HG03060 (cell line): ENCODE data around the gene FAM20C.

ENCODE experiments used
- ATAC-seq: cut with Tn5 transposase; IDR thresholded peaks from one replicate; pipeline ENCODE4 v1.9.1; 2021; ENCODE audit warnings: low read depth, moderate number of reproducible peaks; ENCODE audit not compliant: unreplicated experiment

Gene FAM20C

DNA sequence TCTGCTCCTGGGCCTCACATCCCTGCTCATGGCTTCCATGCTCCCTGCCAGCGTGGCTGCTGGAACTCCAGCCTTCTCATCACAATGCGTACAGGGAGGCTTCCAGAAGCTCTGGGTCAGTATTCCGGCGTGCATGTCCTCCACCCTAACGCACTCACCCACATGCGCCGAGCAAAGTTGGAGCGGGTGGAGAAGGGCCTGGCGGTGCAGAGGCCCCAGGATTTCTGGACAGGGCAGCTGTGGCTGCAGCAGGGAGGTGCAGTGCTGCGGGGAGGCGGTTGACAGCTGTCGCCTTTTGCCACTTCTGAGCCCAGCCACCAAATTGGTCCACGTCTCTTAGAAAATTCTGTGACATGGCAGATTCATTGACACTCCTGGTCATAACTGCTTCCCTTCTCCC, 33.6 kb upstream of the FAM20C start:
- no peak for ATAC-seq

DNA sequence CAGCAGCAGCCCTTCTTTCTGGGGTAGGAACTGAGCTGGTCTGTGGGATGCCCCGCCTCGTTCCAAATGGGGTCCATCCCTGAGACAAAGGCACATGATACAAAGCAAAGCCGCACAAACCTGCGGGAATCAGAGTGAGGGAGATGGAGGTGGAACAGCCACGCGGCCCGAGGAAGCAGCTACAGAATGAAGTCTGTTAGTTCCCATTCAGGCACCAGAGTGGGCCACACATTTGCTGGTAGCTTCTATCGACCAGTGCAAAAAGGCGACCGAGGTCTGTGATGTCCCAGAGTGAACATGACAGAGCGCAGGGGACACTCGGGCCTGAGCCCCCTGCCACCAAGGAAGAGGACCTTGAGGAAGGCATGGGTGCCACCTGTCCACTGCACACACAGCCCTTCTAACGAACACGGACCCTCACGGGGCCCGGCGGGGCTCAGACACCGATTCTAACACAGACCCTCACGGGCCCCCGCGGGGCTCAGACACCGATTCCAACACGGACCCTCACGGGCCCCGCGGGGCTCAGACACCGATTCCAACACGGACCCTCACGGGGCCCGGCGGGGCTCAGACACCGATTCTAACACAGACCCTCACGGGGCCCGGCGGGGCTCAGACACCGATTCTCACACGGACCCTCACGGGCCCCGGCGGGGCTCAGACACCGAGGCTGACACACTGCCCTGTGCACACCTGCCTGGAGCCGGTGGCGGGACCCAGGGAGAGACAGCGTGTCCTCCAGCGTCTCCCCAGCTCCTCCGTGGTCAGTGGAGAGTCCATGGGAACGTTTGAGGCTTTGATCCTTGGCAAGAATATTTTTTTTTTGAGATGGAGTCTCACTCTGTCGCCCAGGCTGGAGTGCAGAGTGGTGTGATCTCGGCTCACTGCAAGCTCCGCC, 32.8 kb upstream of the FAM20C start:
- ATAC-seq, result no peak

DNA sequence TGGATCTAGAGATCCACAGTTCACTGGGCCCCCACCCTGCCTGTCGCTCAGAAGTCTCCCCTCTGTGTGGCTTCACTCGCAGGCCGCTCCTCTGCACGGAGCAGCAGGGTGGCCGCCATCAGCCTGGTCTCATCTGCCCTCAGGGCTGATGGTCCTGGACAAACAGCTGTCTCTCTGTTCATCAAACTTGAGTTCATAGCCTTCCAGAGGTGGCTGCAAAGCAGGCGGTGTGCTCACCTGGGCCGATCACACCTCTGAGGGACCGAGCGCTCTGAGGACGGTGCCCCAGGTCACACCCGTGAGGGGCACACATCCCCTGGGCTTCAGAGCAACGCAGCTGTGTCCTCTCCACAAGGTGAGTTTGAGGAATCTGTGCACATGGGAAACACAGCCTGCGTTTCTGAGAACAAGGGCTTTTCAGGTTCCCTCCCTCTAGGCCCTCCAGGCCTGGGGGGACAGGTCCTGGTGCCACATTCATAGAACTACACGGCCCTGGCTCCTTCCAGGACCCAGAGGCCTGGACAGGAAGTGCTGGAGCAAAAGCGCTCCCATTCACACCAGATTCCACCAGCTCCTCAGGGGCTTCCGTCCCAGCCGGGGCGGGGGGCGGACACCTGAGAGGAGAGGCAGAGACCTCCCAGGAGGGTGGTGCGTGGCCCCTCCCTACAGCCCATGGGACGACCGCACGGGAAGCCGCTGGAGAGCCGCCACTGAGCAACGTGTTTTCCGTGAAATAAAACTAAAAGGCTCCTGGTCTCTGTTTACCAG, 31.2 kb upstream of the FAM20C start:
- ATAC-seq, result no peak

DNA sequence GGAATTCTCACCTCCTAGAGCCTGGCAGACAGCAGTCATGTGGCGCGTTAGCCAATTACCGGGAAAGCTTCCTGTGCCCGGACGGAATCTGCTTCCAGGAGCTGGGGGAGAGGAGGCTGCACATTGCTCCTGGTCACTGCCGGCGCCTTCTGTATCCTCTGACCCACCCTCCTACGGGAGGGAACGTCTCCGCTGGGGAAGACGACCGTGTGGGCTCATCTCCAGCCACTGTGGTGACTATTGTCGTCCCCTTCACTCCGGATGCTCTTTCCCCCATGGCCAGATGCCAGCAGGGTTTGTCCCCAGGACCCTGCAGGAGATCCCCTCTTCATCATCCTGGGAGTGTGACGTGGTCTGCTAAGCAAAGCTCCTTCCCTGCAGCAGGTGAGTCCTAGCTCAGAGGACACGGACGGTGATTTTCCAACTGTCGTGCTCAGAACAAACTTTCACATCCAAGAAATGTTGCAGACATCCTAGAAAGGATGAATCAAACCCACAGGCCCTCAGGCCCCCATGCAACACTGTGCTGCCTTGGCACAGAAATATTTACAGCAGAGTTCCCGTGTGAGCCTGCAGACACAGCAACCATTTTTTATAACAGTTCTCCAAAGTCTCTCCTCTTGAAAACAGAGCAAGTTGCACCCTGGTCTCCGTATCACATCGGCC, 29.6 kb upstream of the FAM20C start:
- no peak for ATAC-seq

DNA sequence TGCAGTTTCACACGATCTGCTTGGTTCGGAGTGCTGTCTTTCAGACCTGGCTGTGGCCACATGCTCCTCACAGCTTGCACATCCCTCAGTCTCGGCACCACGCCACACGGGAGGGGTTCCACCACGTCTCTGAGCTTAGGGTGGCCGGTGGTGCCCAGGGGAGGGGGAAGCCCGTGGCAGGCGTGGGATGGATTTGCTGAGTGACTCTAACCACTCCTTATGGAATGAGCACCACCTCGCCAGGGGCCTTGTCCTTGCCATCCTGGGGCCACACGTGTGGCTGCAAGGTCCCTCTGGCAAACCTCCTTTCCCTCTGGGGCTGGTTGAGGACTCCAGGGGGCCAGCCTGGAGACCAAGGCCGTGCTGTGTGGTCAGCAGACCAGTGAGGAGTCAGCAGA, 29.1 kb upstream of the FAM20C start:
- no peak for ATAC-seq

DNA sequence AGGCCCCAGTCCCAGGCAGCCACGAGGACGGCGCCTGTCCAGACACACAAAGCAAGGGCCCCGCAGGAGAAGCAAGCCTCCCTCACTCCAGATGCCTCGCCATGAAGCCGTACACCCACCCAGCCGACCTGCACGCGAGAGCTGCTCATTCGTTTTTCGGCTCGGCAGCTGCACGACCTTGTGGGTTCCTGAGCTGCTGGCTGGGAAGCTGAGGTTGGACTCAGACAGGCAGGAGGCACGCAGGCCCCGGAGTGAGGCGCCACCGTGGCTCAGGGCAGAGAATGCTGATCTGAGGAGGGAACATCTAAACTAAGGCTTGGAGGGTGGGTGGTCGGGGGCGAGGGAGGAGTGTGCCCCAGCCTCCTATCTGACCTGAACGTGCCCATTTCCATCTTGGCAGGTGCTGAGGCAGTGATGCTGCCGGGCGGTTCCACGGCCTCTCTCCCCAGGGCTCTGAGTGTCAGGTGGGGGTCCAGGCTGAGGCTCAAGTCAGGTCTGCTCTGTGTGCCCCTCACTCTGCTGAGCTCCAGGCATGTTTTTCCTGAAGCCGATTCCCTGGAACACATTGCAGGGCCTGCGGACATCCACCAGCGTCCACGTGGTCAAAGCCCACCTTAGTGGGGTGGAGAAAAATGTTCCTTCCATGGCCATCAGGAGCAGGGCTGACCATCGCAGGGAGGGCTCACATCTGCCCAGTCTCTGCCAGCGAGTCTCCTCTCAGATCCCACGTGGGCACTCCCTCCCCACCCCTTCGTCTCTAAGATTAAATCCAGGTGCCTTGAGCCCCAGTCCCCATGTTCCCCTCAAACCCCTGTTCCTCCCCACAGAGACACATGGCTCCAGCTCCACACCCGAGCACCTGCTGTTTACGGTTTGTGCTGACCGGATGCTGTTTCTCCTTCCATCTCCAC, 28.1 kb upstream of the FAM20C start:
- no peak for ATAC-seq

DNA sequence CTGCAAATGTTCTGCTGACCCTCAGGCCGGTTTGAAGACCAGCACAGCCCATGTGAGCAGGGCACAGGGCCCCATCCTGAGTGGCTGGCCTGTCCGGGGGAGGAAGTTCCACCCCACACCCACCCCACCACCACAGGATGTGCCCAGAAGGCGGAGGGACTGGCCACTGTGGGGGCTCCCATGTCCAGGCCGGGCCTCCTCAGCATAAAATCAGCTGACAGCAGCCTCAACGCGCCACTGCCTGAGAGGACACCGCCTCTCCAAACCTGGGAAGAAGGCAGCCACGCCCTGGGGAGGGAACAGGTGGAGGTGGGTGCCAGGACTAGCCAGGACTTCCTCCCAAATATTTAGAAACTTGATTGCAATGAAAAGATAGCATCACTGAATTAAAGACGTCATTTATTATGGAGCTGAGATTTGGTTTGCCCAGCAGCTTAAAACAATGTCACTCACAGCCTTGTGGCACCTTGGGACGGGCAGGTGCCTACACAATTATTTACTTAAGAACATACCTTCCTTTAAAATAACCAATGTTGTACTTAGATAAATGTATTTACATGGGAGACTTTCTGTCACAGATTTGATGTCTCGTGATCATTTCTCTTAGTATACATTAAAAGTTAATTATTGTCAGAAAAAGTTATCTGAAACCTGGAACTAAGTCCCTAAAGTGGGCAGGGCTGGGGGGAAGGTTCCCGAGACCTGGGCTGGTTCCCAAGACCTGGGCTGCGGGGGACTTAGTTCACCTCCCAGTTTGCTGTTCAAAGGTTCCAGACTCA, 27.3 kb upstream of the FAM20C start:
- no peak for ATAC-seq

DNA sequence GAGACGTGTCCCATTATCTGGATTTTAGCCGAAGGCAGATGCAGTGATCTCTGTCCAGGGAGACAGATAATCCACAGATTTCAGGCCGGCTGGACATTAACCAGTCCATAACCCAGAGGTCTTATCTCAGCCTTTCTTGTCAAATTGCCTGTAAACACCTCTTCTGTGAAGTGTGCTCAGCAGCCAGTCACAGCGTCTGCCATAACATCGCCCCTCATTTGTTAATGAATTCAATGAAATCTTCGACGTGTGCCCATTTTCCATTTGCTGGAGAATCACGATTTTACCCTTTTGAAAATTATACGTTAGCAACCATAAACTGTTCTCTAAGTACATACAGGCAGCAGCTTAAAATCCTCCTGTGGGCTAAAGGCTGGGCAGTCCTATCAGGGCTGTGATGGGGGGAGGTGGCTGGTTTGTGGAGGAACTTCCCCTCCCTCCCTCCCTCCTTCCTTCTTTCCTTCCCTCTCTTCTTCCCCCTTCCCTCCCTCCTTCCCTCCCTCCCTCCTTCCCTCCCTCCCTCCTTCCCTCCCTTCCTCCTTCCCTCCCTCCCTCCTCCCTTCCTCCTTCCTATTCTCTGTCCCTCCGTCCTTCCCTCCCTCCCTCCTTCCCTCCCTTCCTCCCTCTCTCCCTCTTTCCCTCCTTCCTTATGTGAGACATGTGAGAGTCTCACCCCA, 26.6 kb upstream of the FAM20C start:
- no peak for ATAC-seq

DNA sequence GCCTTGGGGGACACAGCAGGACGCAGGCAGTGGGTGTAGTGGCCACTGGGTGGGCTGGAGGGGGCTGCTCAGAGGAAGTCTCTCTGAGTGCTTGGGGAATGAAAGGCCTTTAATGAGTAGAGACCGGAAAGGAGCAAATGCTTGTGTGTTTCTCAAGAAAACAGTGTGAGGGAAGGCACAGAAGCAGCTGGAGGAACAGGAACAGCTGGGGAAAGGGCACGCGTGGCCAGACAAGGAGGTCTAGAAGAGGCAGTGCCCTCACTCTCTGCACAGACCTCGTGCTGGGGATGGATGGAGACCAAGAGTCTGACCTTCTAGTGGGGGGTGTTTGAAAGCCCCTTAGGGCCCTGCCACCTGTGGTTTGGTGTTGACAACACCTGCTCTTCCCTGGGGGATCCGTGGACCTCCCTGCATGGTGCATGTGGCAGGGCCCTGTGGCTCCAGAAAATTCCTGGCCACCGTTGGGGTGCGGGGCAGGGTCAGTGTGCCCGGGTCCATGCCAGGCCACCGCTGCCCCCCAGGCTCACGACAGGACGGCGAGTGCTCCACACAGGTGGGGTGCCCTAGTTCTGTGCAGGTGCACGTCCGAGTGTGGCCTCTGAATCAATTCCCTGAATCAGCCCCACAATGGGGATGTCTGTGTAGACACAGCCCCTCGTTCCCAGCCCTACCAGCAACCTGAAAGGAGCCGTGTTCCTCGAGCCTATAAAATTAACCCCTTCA, 25.9 kb upstream of the FAM20C start:
- no peak for ATAC-seq

DNA sequence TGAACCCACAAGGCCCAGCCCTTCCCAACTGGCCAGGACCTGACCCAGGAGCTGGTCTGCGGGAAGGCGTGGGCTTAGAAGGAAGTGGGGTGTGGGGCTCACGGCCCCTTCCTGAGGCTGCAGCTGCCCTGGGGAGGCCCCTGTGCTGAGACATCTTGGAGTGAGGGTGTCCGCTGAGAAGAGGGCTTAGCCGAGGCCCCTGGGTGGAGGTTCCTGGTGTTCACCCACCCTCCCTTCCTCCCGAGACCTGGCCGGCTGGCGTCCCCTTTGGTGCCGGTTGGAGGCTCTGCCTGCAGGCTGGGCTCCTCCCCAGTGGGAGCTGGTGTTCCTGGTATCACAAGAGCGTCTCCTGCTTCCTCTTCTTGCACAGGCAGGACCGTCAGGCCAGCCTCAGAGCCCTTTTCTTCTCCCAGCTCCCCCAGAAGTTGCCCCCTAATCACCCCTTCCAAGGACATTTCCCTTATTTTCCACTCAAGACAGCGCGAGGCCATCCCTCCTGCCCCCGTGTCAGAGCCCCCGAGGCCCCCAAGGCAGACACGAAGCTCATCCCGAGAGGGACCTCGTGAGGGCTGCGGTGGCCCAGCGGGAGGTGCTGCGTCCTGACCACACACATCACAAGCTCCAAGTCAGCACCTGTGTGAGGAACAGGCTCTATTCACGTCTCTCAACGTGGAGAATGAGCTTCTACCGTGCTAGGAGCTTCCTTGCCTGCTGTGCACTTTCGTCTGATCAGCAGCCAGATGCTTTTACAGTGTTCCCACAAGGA, 25.1 kb upstream of the FAM20C start:
- no peak for ATAC-seq

DNA sequence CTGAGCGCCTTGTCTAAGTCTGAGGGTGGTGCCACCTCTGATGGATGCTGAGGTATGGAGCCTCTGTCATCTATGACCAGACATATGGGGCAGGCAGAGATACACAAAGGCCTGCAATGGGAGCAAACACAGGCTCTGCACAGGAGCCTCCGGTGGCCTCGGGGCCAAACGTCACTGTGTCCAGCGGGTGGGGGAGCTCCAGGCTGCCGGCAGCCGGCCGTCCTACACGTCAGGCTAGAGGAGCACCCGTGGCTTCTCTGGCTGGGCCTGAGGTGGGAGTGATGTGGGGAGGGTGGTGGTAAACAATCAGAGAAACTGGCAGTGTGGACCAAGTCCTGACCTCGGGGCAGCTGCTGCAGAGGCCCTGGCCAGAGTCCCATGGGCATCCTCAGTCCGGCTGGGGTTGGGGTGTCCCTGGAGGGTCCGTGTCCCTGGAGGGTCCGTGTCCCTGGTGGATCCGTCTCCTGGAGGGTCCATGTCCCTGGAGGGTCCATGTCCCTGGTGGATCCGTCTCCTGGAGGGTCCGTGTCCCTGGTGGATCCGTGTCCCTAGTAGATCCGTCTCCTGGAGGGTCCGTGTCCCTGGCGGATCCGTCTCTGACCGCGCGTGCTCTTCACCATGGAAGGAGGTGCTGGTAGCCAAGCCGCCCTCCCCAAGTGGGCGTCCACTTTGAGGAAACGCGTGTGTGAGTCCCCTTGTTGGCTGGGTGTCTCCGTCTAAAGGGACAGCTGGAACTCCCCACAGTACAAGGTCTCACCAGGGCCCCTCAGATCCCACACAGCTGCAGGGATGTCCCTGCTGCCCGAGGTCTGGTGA, 24.2 kb upstream of the FAM20C start:
- no peak for ATAC-seq

DNA sequence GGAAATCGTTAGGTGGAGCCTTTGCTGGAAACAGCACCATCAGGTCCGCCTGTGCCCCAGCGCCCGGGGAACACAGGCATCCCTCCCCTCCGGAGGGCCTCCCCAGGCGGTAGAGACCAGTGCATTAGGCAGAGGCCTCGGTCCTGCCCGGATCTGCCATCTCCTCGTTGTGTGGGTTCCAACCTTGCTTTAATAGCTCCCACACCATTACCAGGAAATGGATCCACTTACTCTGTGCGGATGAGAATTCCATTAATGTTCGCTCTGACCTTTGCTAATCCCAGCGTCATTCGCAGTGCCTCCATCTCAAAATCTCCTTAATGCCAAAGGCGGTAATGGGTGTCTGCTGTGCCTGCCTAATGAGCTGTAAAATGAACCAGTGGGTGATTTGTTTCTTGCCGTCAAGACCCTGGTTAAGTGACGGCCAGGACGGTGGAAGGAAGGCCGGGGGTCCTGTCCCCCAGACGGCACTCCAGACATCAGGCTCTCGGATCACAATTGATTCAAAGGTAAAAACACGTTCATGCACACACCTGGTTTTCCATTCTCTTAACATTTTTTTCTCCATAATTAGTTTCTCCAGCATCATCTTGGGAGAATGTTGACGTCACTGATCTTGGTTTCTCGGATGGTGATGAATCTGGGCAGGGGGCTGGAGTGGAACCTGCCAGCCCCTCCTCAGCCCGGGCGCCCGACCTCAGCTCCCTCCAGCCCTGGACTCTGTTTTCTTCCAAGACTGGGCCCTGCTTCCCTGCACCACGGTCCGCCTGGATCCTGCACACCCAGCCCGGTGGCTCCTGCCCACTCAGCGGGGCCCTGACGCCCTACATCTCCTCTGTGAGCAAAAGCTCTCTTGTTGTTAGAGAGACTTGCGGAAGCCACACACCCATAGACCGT, 22.8 kb upstream of the FAM20C start:
- ATAC-seq, result no peak

DNA sequence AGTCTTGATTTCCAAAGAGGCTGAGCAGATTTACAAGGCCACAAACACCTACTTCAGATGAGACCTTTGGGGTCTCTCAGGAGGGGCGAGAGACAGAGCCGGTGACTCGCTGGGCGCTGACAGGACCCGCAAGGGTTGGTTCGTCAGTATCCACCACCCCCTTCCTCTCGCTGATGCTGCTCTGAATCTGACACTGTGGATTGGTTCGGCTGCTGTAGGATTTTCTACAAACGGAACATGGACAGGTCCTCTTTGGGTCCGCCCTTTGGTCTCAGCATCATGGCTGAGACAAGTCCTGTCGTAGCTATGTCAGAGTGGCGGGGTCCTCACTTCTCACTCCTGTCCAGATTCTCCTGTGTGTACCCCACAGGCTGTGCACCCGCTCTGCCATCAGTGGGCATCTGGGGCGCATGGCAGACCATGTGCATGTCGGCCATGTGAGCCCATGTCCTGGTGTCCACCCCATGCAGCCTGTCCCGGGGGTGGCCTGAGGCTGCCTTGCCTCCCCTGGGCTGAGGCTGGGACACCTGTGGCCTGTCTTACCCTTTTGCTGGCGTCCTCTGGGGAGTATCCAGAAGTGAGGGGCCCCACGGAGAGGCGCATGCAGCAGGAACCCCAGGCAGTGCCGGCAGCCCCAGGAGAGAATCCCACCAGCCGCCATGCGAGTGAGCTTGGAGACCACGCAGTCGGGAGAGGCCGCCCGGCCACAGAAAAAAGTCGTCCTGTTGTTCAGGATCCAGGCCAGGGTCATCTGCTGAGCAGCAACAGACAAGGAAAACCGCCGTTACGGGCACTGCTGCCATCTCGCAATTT, 21.6 kb upstream of the FAM20C start:
- ATAC-seq, result no peak

DNA sequence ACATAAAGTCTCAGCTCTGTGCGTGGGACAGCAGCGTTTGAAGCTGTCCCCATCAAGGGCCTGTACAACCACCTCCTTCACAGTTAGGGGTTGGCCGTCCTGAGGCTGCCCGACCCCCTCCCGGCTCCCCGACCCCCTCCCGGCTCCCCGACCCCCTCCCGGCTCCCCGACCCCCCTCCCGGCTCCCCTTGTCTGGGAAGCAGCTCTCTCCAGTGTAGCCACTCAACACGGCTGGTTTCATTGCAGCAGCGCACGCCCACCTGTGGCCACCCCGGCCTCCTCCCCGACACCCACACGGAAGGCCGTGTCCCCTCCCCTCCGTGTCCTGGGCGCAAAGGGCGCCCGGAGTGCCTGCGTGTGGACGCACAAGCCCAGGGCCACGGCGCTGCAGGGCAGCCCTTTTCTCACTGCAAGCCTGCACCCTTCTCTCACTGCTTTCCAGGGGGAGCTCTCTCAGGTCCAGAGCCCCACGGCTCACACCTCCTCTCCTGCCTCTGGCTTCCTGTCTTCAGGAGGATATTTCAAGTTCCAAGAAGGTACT, 20.9 kb upstream of the FAM20C start:
- no peak for ATAC-seq
